Measurements from ENCODE around the gene SRRM5. TPM values are rescaled to one million over a fixed set of nuclear protein-coding genes. Genes with fewer than 3 reads are reported as not detected.

Gene SRRM5
- total and polyA plus RNA-seq, 2 of the 4 experiments (the other 2 are of a cell fraction), result 0.10 TPM; not detected in 1

GRCh38 chr19:43658001-43658400 is 46.1 kb downstream of the SRRM5 start:
- Histone ChIP-seq H3K4me2 (ENCODE audit: low read depth, low read length) (no peak overlapping the region), H3K4me3 (ENCODE audit: insufficient read depth, low read depth, low read length) (no peak overlapping the region), H3K4me1 (ENCODE audit: control insufficient read depth, insufficient read depth, low read length) (no peaks in the 10 kb centered on the region), H4K5ac (ENCODE audit: low read depth, low read length) (no peak overlapping the region), H4K20me1 (ENCODE audit: insufficient read depth, low read length) (peaks cover 33% of the 10 kb centered on the region), H4K8ac (ENCODE audit: low read depth in 2 of 2, low read length in 2 of 2) (no peak overlapping the region), H3K27me3 (ENCODE audit: control insufficient read depth, insufficient read depth, low read length) (no peaks in the 10 kb centered on the region), H2BK15ac (ENCODE audit: low read depth, low read length) (no peak overlapping the region), H3K4ac (ENCODE audit: low read depth, low read length) (no peak overlapping the region), H2BK20ac (ENCODE audit: low read depth, low read length) (no peak overlapping the region), H3K23ac (ENCODE audit: low read depth, low read length) (no peak overlapping the region), H2AK5ac (ENCODE audit: low read depth, low read length) (no peak overlapping the region), H3K9ac (ENCODE audit: low read depth, low read length) (no peak overlapping the region), H3K27ac (ENCODE audit: insufficient read depth, low read length) (no peak overlapping the region), H3K9me3 (ENCODE audit: control insufficient read depth, insufficient read depth, low read length) (peaks cover 3% of the 10 kb centered on the region; the same call in 1 of the 2 replicates), H3K56ac (ENCODE audit: extremely low read depth, insufficient read depth, low read length) (no peak overlapping the region), H3K18ac (ENCODE audit: low read depth, low read length) (no peak overlapping the region), H2AK9ac (replicated peaks; ENCODE audit: low read depth, low read length, poor library complexity) (no peak overlapping the region), H2BK120ac (ENCODE audit: low read depth, low read length) (no peak overlapping the region), H3K36me3 (ENCODE audit: control insufficient read depth, insufficient read depth, low read length) (peaks cover 66% of the 10 kb centered on the region), H2BK5ac (ENCODE audit: low read depth, low read length, poor library complexity, severe bottlenecking) (no peak overlapping the region), H3K9me1 (ENCODE audit: insufficient read depth, low read length) (peaks cover 7% of the 10 kb centered on the region; the same call in 1 of the 2 replicates), H3K79me1 (ENCODE audit: low read depth in 1 of 2, low read length in 2 of 2) (peaks cover 39 to 64% of the 10 kb centered on the region in 2 experiments), H3K14ac (replicated peaks; ENCODE audit: low read depth, low read length) (no peak overlapping the region), H2AFZ (replicated peaks; ENCODE audit: low read length, poor library complexity) (no peak overlapping the region), H4K91ac (ENCODE audit: insufficient read depth, low read depth, low read length) (no peak overlapping the region)
- no TSS peak for BruUV-seq (replicated peaks)
- no CpG with 5 or more reads among the region's 2 CpGs for WGBS, 2 experiments (ENCODE audit: extremely low coverage in 2 of 2, insufficient read length in 1 of 2)
- ATAC-seq (ENCODE audit: low read depth) (no peak), DNase-seq (no peak)
- intact Hi-C loops (cut with micrococcal nuclease) (no loop called here), in situ Hi-C loops (cut with MboI; ENCODE audit: low sequenced_read_pairs) (no loop called here), dilution Hi-C loops (cut with HindIII; ENCODE audit: low sequenced_read_pairs, unreplicated experiment) (no loop called here)
- CTCF ChIA-PET, result interaction anchor here (0.6 kb wide), 1 partner anchor 239 kb away, joined by 3 read pairs; no protein-coding TSS in a partner anchor
- POLR2A ChIA-PET (ENCODE audit: unreplicated experiment), result no interaction called here
- TF ChIP-seq CEBPB (IDR thresholded peaks at IDR 0.05; ENCODE audit: low read depth, low read length), result no peak
- TF ChIP-seq RAD21 (IDR thresholded peaks at IDR 0.05; ENCODE audit: low read length), result no peak
- no peak for TF ChIP-seq FOS (IDR thresholded peaks at IDR 0.05; ENCODE audit: low read depth, low read length)
- no peak for TF ChIP-seq SMC3 (IDR thresholded peaks at IDR 0.05; ENCODE audit: low read depth, low read length)
